ENCODE data around the gene NEK4.
A peak's percentile ranks its signal among the peaks of the same experiment; 100 is the strongest.

NEK4 gene

GRCh38 chr3:52670621-52671521 lies 99.9 kb downstream of the NEK4 start:
- FAIRE-seq (peak; percentile 98), DNase-seq (ENCODE audit: low spot score) (peak; percentile 100)

- DNase-seq (ENCODE audit: low spot score) (no peak), FAIRE-seq (no peak)
Observed at GRCh38 chr3:52663098-52663497, 107.6 kb downstream of the NEK4 start.

GRCh38 chr3:52660046-52660445 lies 110.7 kb downstream of the NEK4 start:
- DNase-seq (ENCODE audit: low spot score) (no peak), FAIRE-seq (no peak)

All from RCC 7860 (cell line).